HCT116 (cell line): ENCODE measurements around the gene BCL7A. TPM values are rescaled to one million over a fixed set of nuclear protein-coding genes. Genes with fewer than 3 reads are reported as not detected.

Experiments
- ATAC-seq: fragments of 200-7000 bp; cut with Tn5 transposase; 2 replicates; pipeline ENCODE4 v1.9.1; 2020; ENCODE audit warnings: mild to moderate bottlenecking, moderate library complexity
- BruUV-seq: library from RNA; stranded (reverse); fragments of 400-500 nt; replicated peaks from 2 replicates; lab custom pipeline; 2021; lab: Mats Ljungman, UMichigan
- CTCF ChIA-PET: fragments of 300-600 bp; sonication (Branson Sonifier 250); formaldehyde crosslinking; loops from one replicate; lab custom pipeline; 2021; ENCODE audit warnings: antibody characterized with exemption; lab: Charles Lee
- POLR2A ChIA-PET: fragments of 300-600, 350-600 bp; sonication (Branson Sonifier 250); formaldehyde crosslinking; loops from one replicate; lab custom pipeline; 2021; ENCODE audit warnings: antibody characterized with exemption; lab: Charles Lee
- RAD21 ChIA-PET, 2 experiments: fragments of 300-600 bp; sonication (Branson Sonifier 250); formaldehyde crosslinking; loops; one replicate each; lab custom pipeline; 2023; ENCODE audit warnings: low total read pairs in 2 of 2; ENCODE audit not compliant: uncharacterized antibody in 2 of 2, unreplicated experiment in 2 of 2, low non-redundant PET in 1 of 2; lab: Charles Lee
- DNase-seq: peaks from one replicate; pipeline ENCODE4 v3.0.0-alpha.2; 2010; ENCODE audit warnings: low read depth, low spot score
- H2AFZ ChIP-seq: fragments of 200-600 bp; shearing (Covaris generic), sonication (generic); 2 replicates; pipeline ENCODE4 v1.6.1; 2017; ENCODE audit warnings: low read depth, mixed run types, mixed read lengths, antibody characterized with exemption, low read length; ENCODE audit not compliant: poor library complexity, severe bottlenecking
- H3K27ac ChIP-seq: 2 replicates; pipeline ENCODE4 v1.5.1; 2012; ENCODE audit warnings: low read depth, low read length
- H3K27me3 ChIP-seq: fragments of 200-600 bp; sonication (generic); 2 replicates; pipeline ENCODE4 v1.6.1; 2016; ENCODE audit warnings: mixed run types, low read length, mixed read lengths; ENCODE audit not compliant: insufficient read depth
- H3K36me3 ChIP-seq, 2 experiments: fragments of 200-500 bp in 1 of 2; fragments of 200-600 bp in 1 of 2; sonication (Bioruptor generic) in 1 of 2; sonication (generic) in 1 of 2; 2 replicates each; pipeline versions ENCODE4 v1.5.1 to v1.6.1; 2014 to 2016; ENCODE audit warnings: low read length in 2 of 2, inconsistent platforms in 1 of 2, mixed read lengths in 1 of 2, mixed run types in 1 of 2; ENCODE audit not compliant: insufficient read depth in 2 of 2, control insufficient read depth in 1 of 2
- H3K4me1 ChIP-seq, 2 experiments: fragments of 200-600 bp in 1 of 2; sonication (generic) in 1 of 2; 2 replicates each; pipeline versions ENCODE4 v1.5.1 to v1.6.1; 2012 to 2017; ENCODE audit warnings: low read length in 2 of 2, inconsistent platforms in 1 of 2, mild to moderate bottlenecking in 1 of 2, mixed read lengths in 1 of 2, mixed run types in 1 of 2, moderate library complexity in 1 of 2; ENCODE audit not compliant: insufficient read depth in 2 of 2, control insufficient read depth in 1 of 2
- H3K4me2 ChIP-seq: fragments of 200-600 bp; sonication (generic); 2 replicates; pipeline ENCODE4 v1.6.1; 2017; ENCODE audit warnings: mixed run types, low read length, mixed read lengths
- H3K4me3 ChIP-seq, 2 experiments: fragments of 200-600 bp in 1 of 2; sonication (generic) in 1 of 2; replicated peaks in 1 of 2; 2 replicates each; pipeline ENCODE4 v1.5.1; 2011 to 2016; ENCODE audit warnings: low read length in 2 of 2, control low read depth in 1 of 2, low read depth in 1 of 2, mild to moderate bottlenecking in 1 of 2, mixed read lengths in 1 of 2, mixed run types in 1 of 2
- H3K79me2 ChIP-seq: fragments of 200-600 bp; sonication (generic); 2 replicates; pipeline ENCODE4 v1.6.1; 2017; ENCODE audit warnings: mild to moderate bottlenecking, mixed run types, low read length, moderate library complexity, mixed read lengths; ENCODE audit not compliant: insufficient read depth
- H3K9ac ChIP-seq: fragments of 200-600 bp; sonication (generic); 2 replicates; pipeline ENCODE4 v1.6.1; 2016; ENCODE audit warnings: low read length, mixed read lengths
- H3K9me2 ChIP-seq: fragments of 200-600 bp; sonication (generic), shearing (Covaris generic); 2 replicates; pipeline ENCODE4 v1.6.1; 2017; ENCODE audit warnings: mixed run types, mild to moderate bottlenecking, moderate library complexity; ENCODE audit not compliant: insufficient read depth
- H3K9me3 ChIP-seq, 2 experiments: fragments of 200-500 bp in 1 of 2; fragments of 200-600 bp in 1 of 2; sonication (Bioruptor generic) in 1 of 2; sonication (generic) in 1 of 2; 2 replicates each; pipeline ENCODE4 v1.6.1; 2014 to 2017; ENCODE audit warnings: low read length in 2 of 2, mixed read lengths in 2 of 2, inconsistent platforms in 1 of 2, low read depth in 1 of 2, mild to moderate bottlenecking in 1 of 2, mixed run types in 1 of 2, moderate library complexity in 1 of 2; ENCODE audit not compliant: control insufficient read depth in 1 of 2, insufficient read depth in 1 of 2
- H4K20me1 ChIP-seq: fragments of 200-600 bp; sonication (generic), shearing (Covaris generic); 2 replicates; pipeline ENCODE4 v1.6.1; 2017; ENCODE audit warnings: mixed run types, mild to moderate bottlenecking, moderate library complexity; ENCODE audit not compliant: insufficient read depth
- ATF3 ChIP-seq: IDR thresholded peaks from 2 replicates; pipeline ENCODE4 v1.6.1; 2012
- CBX3 ChIP-seq: IDR thresholded peaks from 2 replicates; pipeline ENCODE4 v1.6.1; 2012; ENCODE audit warnings: low read depth
- CEBPB ChIP-seq: IDR thresholded peaks from 2 replicates; pipeline ENCODE4 v1.6.1; 2012; ENCODE audit warnings: low read depth
- EGR1 ChIP-seq: IDR thresholded peaks from 2 replicates; pipeline ENCODE4 v1.6.1; 2012; ENCODE audit warnings: low read depth
- ELF1 ChIP-seq: IDR thresholded peaks from 2 replicates; pipeline ENCODE4 v1.6.1; 2012; ENCODE audit warnings: low read depth, borderline replicate concordance
- EZH2 ChIP-seq: fragments of 200-600 bp; sonication (generic); IDR thresholded peaks from 2 replicates; pipeline ENCODE4 v1.6.1; 2017; ENCODE audit warnings: antibody characterized with exemption, mixed run types
- JUND ChIP-seq: IDR thresholded peaks from 2 replicates; pipeline ENCODE4 v1.6.1; 2012
- MAX ChIP-seq: IDR thresholded peaks from 2 replicates; pipeline ENCODE4 v1.6.1; 2012
- REST ChIP-seq: IDR thresholded peaks from 2 replicates; pipeline ENCODE4 v1.6.1; 2012; ENCODE audit warnings: low read depth
- YY1 ChIP-seq: IDR thresholded peaks from 2 replicates; pipeline ENCODE4 v1.6.1; 2011; ENCODE audit warnings: low read length, low read depth, moderate library complexity, mild to moderate bottlenecking; ENCODE audit not compliant: insufficient replicate concordance; ENCODE audit errors: extremely low read depth
- ZBTB33 ChIP-seq: IDR thresholded peaks from 2 replicates; pipeline ENCODE4 v1.6.1; 2011; ENCODE audit warnings: mild to moderate bottlenecking, low read length, moderate library complexity; ENCODE audit not compliant: insufficient replicate concordance; ENCODE audit errors: extremely low read depth
- ZFX ChIP-seq: fragments of 450-650 bp; IDR thresholded peaks from 2 replicates; pipeline ENCODE4 v1.6.1; 2017
- ZNF274 ChIP-seq: fragments of 200-500 bp; sonication (Bioruptor generic); IDR thresholded peaks from 2 replicates; pipeline ENCODE4 v1.6.1; 2014; ENCODE audit warnings: mild to moderate bottlenecking, low read depth, low read length, inconsistent platforms
- intact Hi-C: fragments of 100-400 bp; cut with micrococcal nuclease; formaldehyde crosslinking; loops from 2 replicates; pipeline ENCODE4 v1.10.0; 2022
- total RNA-seq: library from RNA; stranded (reverse); gene quantifications from one replicate; pipeline ENCODE4 v1.2.1, GENCODE V29; 2021; ENCODE audit not compliant: unreplicated experiment

The BCL7A gene
- total RNA-seq, 1 experiment from 2014 or later = 14.2 TPM

- peaks cover 0 to 5% of the 10 kb centered on the region in 2 experiments; a peak in 1 of 4 replicates for H3K36me3 ChIP-seq
- H2AFZ ChIP-seq = no peak overlapping the region
- RAD21 ChIA-PET = no interaction called here
- TF ChIP-seq CBX3 (no peak), ZFX (no peak), CEBPB (no peak)
- POLR2A ChIA-PET = no interaction called here
- H3K9me2 ChIP-seq = no peaks in the 10 kb centered on the region
- peaks cover 97% of the 10 kb centered on the region for H3K79me2 ChIP-seq
- no peak overlapping the region for H3K4me2 ChIP-seq
- no peaks in the 10 kb centered on the region for H3K27me3 ChIP-seq
- peaks cover 0 to 4% of the 10 kb centered on the region in 2 experiments; a peak in 1 of 4 replicates for H3K9me3 ChIP-seq
- peak overlapping the region; percentile 40; the same call in 1 of the 2 replicates for H3K27ac ChIP-seq
- H3K4me1 ChIP-seq = peaks cover 10 to 27% of the 10 kb centered on the region in 2 experiments; a peak in 2 of 4 replicates
- H4K20me1 ChIP-seq = 0 out of 2 replicates have a peak, but pooled peaks cover 7% of the 10 kb centered on the region
- DNase-seq = no peak
- no TSS peak for BruUV-seq
- CTCF ChIA-PET = no interaction called here
- intact Hi-C loops = no loop called here
- H3K4me3 ChIP-seq = no peak overlapping the region
- ATAC-seq = no peak
- no peak overlapping the region for H3K9ac ChIP-seq
Measured at GRCh38 chr12:122094735-122095631, 73.3 kb downstream of the BCL7A start.

- Histone ChIP-seq H3K36me3 (no peaks in the 10 kb centered on the region), H3K4me1 (peaks cover 10 to 29% of the 10 kb centered on the region in 2 experiments; a peak in 2 of 4 replicates), H3K4me2 (no peak overlapping the region), H2AFZ (no peak overlapping the region), H3K27ac (no peak overlapping the region), H3K9me2 (no peaks in the 10 kb centered on the region), H3K9me3 (peaks cover 0 to 4% of the 10 kb centered on the region in 2 experiments; a peak in 1 of 4 replicates), H4K20me1 (0 out of 2 replicates have a peak, but pooled peaks cover 7% of the 10 kb centered on the region), H3K4me3 (no peak overlapping the region), H3K27me3 (no peaks in the 10 kb centered on the region), H3K9ac (no peak overlapping the region), H3K79me2 (peaks cover 97% of the 10 kb centered on the region)
- POLR2A ChIA-PET = no interaction called here
- BruUV-seq = no TSS peak
- RAD21 ChIA-PET = no interaction called here
- intact Hi-C loops = no loop called here
- ATAC-seq = no peak
- no peak for DNase-seq
- CTCF ChIA-PET = no interaction called here
- no peak for TF ChIP-seq ZNF274
- no peak for TF ChIP-seq MAX
- no peak for TF ChIP-seq YY1
- no peak for TF ChIP-seq REST
- TF ChIP-seq EGR1 = no peak
- no peak for TF ChIP-seq JUND
- no peak for TF ChIP-seq ELF1
- TF ChIP-seq ZBTB33 = no peak
- TF ChIP-seq EZH2 = no peak
- TF ChIP-seq ATF3 = no peak
- no peak for TF ChIP-seq CBX3
Measured at GRCh38 chr12:122096014-122096413, 74.3 kb downstream of the BCL7A start.
